ENCODE measurements around the gene KIF16B. TPM values are rescaled to one million over a fixed set of nuclear protein-coding genes. Genes with fewer than 3 reads are reported as not detected.

The KIF16B gene
- total RNA-seq, 1 donor from 2014 or later: 9.1 TPM

DNA sequence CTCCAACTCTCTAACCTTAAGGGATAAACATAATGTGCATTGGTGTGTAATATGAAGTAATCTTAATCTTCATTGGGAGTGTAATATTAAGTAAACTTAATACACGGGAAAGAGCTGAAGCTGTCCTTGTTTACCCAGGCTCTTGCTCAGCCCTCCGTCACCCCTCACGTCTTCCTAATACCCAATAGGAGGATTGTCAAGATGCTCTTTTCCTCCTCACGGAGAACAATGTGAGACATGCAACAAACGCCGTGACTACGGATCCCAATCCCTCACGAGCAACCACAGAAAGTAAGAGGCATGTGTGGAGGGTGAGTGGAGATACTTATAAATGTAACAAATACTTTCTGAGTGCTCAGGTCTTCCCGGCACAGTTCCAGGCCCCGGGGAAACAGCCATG, 11.0 kb downstream of the KIF16B start:
- no peaks in the 10 kb centered on the region for H3K4me1 Mint-ChIP-seq
- H3K27me3 Mint-ChIP-seq: no peaks in the 10 kb centered on the region
- intact Hi-C loops (cut with micrococcal nuclease): no loop called here
- ChIA-PET CTCF (no interaction called here), POLR2A (no interaction called here)
- no peaks in the 10 kb centered on the region for H3K36me3 Mint-ChIP-seq (ENCODE audit: low read depth)
- H3K27ac Mint-ChIP-seq: no peak overlapping the region
- H3K4me3 Mint-ChIP-seq: no peak overlapping the region
- no peaks in the 10 kb centered on the region for H3K9me3 Mint-ChIP-seq
- no peak for DNase-seq
- TF ChIP-seq, protein P1, sequence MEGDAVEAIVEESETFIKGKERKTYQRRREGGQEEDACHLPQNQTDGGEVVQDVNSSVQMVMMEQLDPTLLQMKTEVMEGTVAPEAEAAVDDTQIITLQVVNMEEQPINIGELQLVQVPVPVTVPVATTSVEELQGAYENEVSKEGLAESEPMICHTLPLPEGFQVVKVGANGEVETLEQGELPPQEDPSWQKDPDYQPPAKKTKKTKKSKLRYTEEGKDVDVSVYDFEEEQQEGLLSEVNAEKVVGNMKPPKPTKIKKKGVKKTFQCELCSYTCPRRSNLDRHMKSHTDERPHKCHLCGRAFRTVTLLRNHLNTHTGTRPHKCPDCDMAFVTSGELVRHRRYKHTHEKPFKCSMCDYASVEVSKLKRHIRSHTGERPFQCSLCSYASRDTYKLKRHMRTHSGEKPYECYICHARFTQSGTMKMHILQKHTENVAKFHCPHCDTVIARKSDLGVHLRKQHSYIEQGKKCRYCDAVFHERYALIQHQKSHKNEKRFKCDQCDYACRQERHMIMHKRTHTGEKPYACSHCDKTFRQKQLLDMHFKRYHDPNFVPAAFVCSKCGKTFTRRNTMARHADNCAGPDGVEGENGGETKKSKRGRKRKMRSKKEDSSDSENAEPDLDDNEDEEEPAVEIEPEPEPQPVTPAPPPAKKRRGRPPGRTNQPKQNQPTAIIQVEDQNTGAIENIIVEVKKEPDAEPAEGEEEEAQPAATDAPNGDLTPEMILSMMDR (IDR thresholded peaks at IDR 0.05): no peak
- ATAC-seq (ENCODE audit: low read depth): no peak

GRCh38 chr20:16560661-16561060, 12.6 kb downstream of the KIF16B start:
- intact Hi-C loops (cut with micrococcal nuclease): no loop called here
- Mint-ChIP-seq H3K4me1 (peaks cover 5% of the 10 kb centered on the region), H3K36me3 (ENCODE audit: low read depth) (no peaks in the 10 kb centered on the region), H3K27me3 (no peaks in the 10 kb centered on the region), H3K27ac (no peak overlapping the region), H3K9me3 (no peaks in the 10 kb centered on the region), H3K4me3 (no peak overlapping the region)
- TF ChIP-seq, protein P1 (IDR thresholded peaks at IDR 0.05): no peak
- ATAC-seq (ENCODE audit: low read depth) (no peak), DNase-seq (no peak)
- ChIA-PET POLR2A (no interaction called here), CTCF (no interaction called here)

DNA sequence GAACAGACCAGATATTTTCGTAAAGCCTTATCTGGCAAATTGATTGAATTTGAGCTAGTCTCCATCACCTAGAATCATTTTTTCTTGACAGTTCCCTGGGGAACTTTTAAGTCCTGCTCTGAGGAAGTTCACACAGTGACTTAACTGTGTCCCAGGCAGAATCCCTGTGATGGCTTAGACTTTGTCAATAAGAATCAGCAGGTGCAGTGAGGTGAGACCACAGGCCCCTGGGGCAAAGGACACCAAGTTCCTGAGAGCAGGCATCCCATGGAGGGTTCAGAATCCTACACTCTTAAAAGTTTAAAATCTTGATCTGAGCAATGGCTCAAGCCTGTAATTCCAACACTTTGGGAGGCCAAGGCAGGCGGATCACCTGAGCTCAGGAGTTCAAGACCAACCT, 13.0 kb downstream of the KIF16B start:
- TF ChIP-seq, protein P1 (IDR thresholded peaks at IDR 0.05): no peak
- Mint-ChIP-seq H3K9me3 (no peaks in the 10 kb centered on the region), H3K4me1 (peaks cover 5% of the 10 kb centered on the region), H3K4me3 (no peak overlapping the region), H3K27ac (no peak overlapping the region), H3K36me3 (ENCODE audit: low read depth) (no peaks in the 10 kb centered on the region), H3K27me3 (no peaks in the 10 kb centered on the region)
- CTCF ChIA-PET: no interaction called here
- POLR2A ChIA-PET: no interaction called here
- no peak for DNase-seq
- no peak for ATAC-seq (ENCODE audit: low read depth)
- intact Hi-C loops (cut with micrococcal nuclease): no loop called here

GRCh38 chr20:16556301-16556700, 16.9 kb downstream of the KIF16B start:
- Mint-ChIP-seq H3K27ac (no peak overlapping the region), H3K27me3 (no peaks in the 10 kb centered on the region), H3K36me3 (ENCODE audit: low read depth) (peaks cover 4% of the 10 kb centered on the region), H3K4me3 (no peak overlapping the region), H3K4me1 (peaks cover 5% of the 10 kb centered on the region), H3K9me3 (no peaks in the 10 kb centered on the region)
- intact Hi-C loops (cut with micrococcal nuclease): no loop called here
- CTCF ChIA-PET: no interaction called here
- ATAC-seq (ENCODE audit: low read depth): no peak
- TF ChIP-seq, protein P1 (IDR thresholded peaks at IDR 0.05): no peak
- POLR2A ChIA-PET: no interaction called here
- DNase-seq: no peak

GRCh38 chr20:16555754-16556153, 17.5 kb downstream of the KIF16B start:
- H3K36me3 Mint-ChIP-seq (ENCODE audit: low read depth): peaks cover 4% of the 10 kb centered on the region
- intact Hi-C loops (cut with micrococcal nuclease): no loop called here
- DNase-seq: no peak
- no peaks in the 10 kb centered on the region for H3K27me3 Mint-ChIP-seq
- ATAC-seq (ENCODE audit: low read depth): no peak
- TF ChIP-seq, protein P1 (IDR thresholded peaks at IDR 0.05): no peak
- H3K27ac Mint-ChIP-seq: no peak overlapping the region
- POLR2A ChIA-PET: no interaction called here
- H3K4me1 Mint-ChIP-seq: peaks cover 5% of the 10 kb centered on the region
- H3K4me3 Mint-ChIP-seq: no peak overlapping the region
- no peaks in the 10 kb centered on the region for H3K9me3 Mint-ChIP-seq
- CTCF ChIA-PET: no interaction called here

Data from activated B cell treated with CpG ODN at 0.5 μM for 24 hours (primary cell).